Measurements from ENCODE around the gene GLA. TPM values are rescaled to one million over a fixed set of nuclear protein-coding genes. Genes with fewer than 3 reads are reported as not detected.

GLA gene
- total and polyA plus RNA-seq, 2 donors from 2014 or later, result 23.9 to 34.7 TPM

GRCh38 chrX:101417981-101418841 is 10.5 kb upstream of the GLA start:
- peak overlapping the region; percentile 86 to 95 for H3K27ac ChIP-seq (ENCODE audit: low read depth in 2 of 2, low read length in 2 of 2)
- TF ChIP-seq CTCF (IDR thresholded peaks at IDR 0.05; ENCODE audit: borderline replicate concordance, extremely low read depth, insufficient read depth), result no peak

GRCh38 chrX:101417190-101417589 is 9.5 kb upstream of the GLA start:
- Histone ChIP-seq H3K27me3 (ENCODE audit: control insufficient read depth, insufficient read depth, low read length) (no peaks in the 10 kb centered on the region), H3K4me3 (ENCODE audit: low read length in 3 of 3) (no peak overlapping the region), H3K4me1 (ENCODE audit: control insufficient read depth in 2 of 3, insufficient read depth in 2 of 3, low read depth in 1 of 3, low read length in 3 of 3) (peaks cover 2 to 6% (median 3%) of the 10 kb centered on the region in 3 donors), H3K9me3 (ENCODE audit: control insufficient read depth in 2 of 3, insufficient read depth in 1 of 3, low read length in 3 of 3) (no peaks in the 10 kb centered on the region), H3K27ac (ENCODE audit: low read depth in 2 of 2, low read length in 2 of 2) (no peak overlapping the region), H3K36me3 (ENCODE audit: control insufficient read depth in 2 of 3, insufficient read depth in 3 of 3, low read length in 3 of 3) (peaks cover 0 to 13% (median 0%) of the 10 kb centered on the region in 3 donors), H3K9ac (ENCODE audit: low read length in 3 of 3) (no peak overlapping the region)
- DNase-seq, result peak in 1 of 5 donors; percentile 27
- no peak for TF ChIP-seq CTCF (IDR thresholded peaks at IDR 0.05; ENCODE audit: borderline replicate concordance, extremely low read depth, insufficient read depth)
- FAIRE-seq, result no peak
- intact Hi-C loops (cut with DNase I), result no loop called here

More at GRCh38 chrX:101417981-101418841, 10.5 kb upstream of the GLA start:
- Histone ChIP-seq H3K4me1 (ENCODE audit: control insufficient read depth in 2 of 3, insufficient read depth in 2 of 3, low read depth in 1 of 3, low read length in 3 of 3) (peaks cover 2 to 6% (median 3%) of the 10 kb centered on the region in 3 donors), H3K9ac (ENCODE audit: low read length in 3 of 3) (peak overlapping the region; percentile 59 to 82 (median 77)), H3K4me3 (ENCODE audit: low read length in 3 of 3) (peak overlapping the region; percentile 63 to 68 (median 68)), H3K9me3 (ENCODE audit: control insufficient read depth in 2 of 3, insufficient read depth in 1 of 3, low read length in 3 of 3) (no peaks in the 10 kb centered on the region), H3K27me3 (ENCODE audit: control insufficient read depth, insufficient read depth, low read length) (no peaks in the 10 kb centered on the region), H3K36me3 (ENCODE audit: control insufficient read depth in 2 of 3, insufficient read depth in 3 of 3, low read length in 3 of 3) (peaks cover 0 to 4% (median 0%) of the 10 kb centered on the region in 3 donors)
- DNase-seq, result peak; percentile 64 to 84 (median 75)
- FAIRE-seq, result no peak
- intact Hi-C loops (cut with DNase I), result no loop called here

GRCh38 chrX:101416691-101417090 is 9.0 kb upstream of the GLA start:
- peaks cover 0 to 18% (median 0%) of the 10 kb centered on the region in 3 donors for H3K36me3 ChIP-seq (ENCODE audit: control insufficient read depth in 2 of 3, insufficient read depth in 3 of 3, low read length in 3 of 3)
- H3K27me3 ChIP-seq (ENCODE audit: control insufficient read depth, insufficient read depth, low read length), result no peaks in the 10 kb centered on the region
- H3K27ac ChIP-seq (ENCODE audit: low read depth in 2 of 2, low read length in 2 of 2), result no peak overlapping the region
- no peaks in the 10 kb centered on the region for H3K9me3 ChIP-seq (ENCODE audit: control insufficient read depth in 2 of 3, insufficient read depth in 1 of 3, low read length in 3 of 3)
- DNase-seq (no peak), FAIRE-seq (no peak)
- H3K4me1 ChIP-seq (ENCODE audit: control insufficient read depth in 2 of 3, insufficient read depth in 2 of 3, low read depth in 1 of 3, low read length in 3 of 3), result peaks cover 2 to 6% (median 3%) of the 10 kb centered on the region in 3 donors
- H3K4me3 ChIP-seq (ENCODE audit: low read length in 3 of 3), result no peak overlapping the region
- TF ChIP-seq CTCF (IDR thresholded peaks at IDR 0.05; ENCODE audit: borderline replicate concordance, extremely low read depth, insufficient read depth), result no peak
- H3K9ac ChIP-seq (ENCODE audit: low read length in 3 of 3), result no peak overlapping the region
- intact Hi-C loops (cut with DNase I), result no loop called here

Measured in kidney (tissue), 14 donors.